Peyer's patch (tissue), 4 donors: ENCODE results near the gene ZBTB2. TPM values are rescaled to one million over a fixed set of nuclear protein-coding genes. Genes with fewer than 3 reads are reported as not detected.
"Not testable (repeated sequence)": the region's sequence is repeated elsewhere in the genome, so short reads cannot be mapped to it uniquely, and the experiment has no call there.

Experiments used
- DNase-seq, 3 donors: peaks; one replicate each; pipeline ENCODE4 v3.0.0-alpha.2; 2017 to 2019
- H3K27ac ChIP-seq, 4 donors: fragments of 200-600 bp; sonication (generic); one replicate each; pipeline ENCODE4 v1.5.1; 2016 to 2019
- H3K27me3 ChIP-seq, 2 donors: fragments of 200-600 bp; sonication (generic); one replicate each; pipeline ENCODE4 v1.5.1; 2019
- H3K36me3 ChIP-seq, 3 donors: fragments of 200-600 bp; sonication (generic); one replicate each; pipeline ENCODE4 v1.5.1; 2016 to 2019
- H3K4me1 ChIP-seq, 4 donors: fragments of 200-600 bp; sonication (generic); one replicate each; pipeline ENCODE4 v1.5.1; 2016 to 2019
- H3K4me3 ChIP-seq, 4 donors: fragments of 200-600 bp; sonication (generic); 1 replicate in 3 of 4; 2 replicates in 1 of 4; pipeline ENCODE4 v1.5.1; 2016 to 2019; ENCODE audit warnings: mild to moderate bottlenecking in 1 of 4
- H3K9me3 ChIP-seq, 4 donors: fragments of 200-600 bp; sonication (generic); one replicate each; pipeline ENCODE4 v1.5.1; 2016 to 2019; ENCODE audit warnings: mild to moderate bottlenecking in 1 of 4
- POLR2A ChIP-seq, 2 donors: fragments of 450-650 bp; IDR thresholded peaks; one replicate each; pipeline ENCODE4 v1.5.1; 2017; ENCODE audit warnings: antibody characterized with exemption in 2 of 2, mild to moderate bottlenecking in 2 of 2, moderate library complexity in 2 of 2
- total RNA-seq, 4 donors: library from RNA; depleted of rRNA; stranded (reverse); fragments of >200 nt; gene quantifications; one replicate each; pipeline ENCODE4 v1.1.0, GENCODE V29; 2016
- TF ChIP-seq, protein P1 (sequence below), 6 experiments: fragments of 450-650 bp in 4 of 6; fragments of 200-600 bp in 2 of 6; sonication (generic) in 1 of 6; IDR thresholded peaks; one replicate each; pipeline ENCODE4 v1.5.1; 2017 to 2019; ENCODE audit warnings: antibody characterized with exemption in 6 of 6, mild to moderate bottlenecking in 3 of 6, moderate library complexity in 1 of 6

ZBTB2 gene
- total RNA-seq, 4 donors from 2014 or later = 7.3 to 12.4 (median 9.9) TPM

DNA sequence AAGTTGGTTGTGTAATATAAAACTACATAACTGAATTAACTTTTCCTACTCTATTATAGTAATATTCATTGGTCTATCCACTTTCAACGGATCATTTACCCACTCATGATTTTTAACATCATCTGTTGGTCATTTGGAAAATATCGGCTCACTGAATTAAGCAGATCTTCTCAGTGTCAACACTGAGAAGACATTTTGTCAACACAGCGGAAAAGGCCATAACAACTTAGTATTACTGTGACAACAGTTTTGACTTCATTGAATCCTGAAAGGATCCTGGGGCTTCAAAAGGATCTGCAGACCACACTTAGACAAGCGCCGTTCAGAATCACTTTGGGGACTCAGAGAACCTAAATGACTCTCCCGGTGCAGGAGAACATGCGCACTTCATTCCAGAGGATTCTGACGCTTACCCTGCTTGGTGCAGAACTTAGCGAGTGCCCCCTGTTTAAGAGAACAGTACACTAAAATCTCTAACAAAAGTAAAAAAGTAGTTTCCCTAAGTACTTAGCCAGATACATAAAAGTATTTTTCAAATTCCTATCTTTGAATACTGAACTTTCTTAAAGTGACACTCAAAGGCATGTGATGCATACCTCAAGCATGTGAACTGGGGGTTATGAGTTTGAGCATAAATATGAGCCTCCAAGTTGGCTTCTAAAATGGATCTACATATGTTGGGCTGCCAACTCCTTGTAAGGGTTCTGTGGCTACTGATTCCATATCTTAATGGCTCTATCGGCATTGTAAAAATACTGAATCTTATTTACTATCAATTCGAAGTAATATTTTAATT is 4.0 kb downstream of the ZBTB2 start:
- Histone ChIP-seq H3K27ac (no peak overlapping the region), H3K9me3 (no peaks in the 10 kb centered on the region), H3K27me3 (no peaks in the 10 kb centered on the region), H3K4me3 (no peak overlapping the region), H3K4me1 (peaks cover 0 to 35% (median 9%) of the 10 kb centered on the region in 4 donors), H3K36me3 (no peaks in the 10 kb centered on the region)
- no peak for TF ChIP-seq POLR2A (IDR thresholded peaks at IDR 0.05)
- TF ChIP-seq, protein P1, sequence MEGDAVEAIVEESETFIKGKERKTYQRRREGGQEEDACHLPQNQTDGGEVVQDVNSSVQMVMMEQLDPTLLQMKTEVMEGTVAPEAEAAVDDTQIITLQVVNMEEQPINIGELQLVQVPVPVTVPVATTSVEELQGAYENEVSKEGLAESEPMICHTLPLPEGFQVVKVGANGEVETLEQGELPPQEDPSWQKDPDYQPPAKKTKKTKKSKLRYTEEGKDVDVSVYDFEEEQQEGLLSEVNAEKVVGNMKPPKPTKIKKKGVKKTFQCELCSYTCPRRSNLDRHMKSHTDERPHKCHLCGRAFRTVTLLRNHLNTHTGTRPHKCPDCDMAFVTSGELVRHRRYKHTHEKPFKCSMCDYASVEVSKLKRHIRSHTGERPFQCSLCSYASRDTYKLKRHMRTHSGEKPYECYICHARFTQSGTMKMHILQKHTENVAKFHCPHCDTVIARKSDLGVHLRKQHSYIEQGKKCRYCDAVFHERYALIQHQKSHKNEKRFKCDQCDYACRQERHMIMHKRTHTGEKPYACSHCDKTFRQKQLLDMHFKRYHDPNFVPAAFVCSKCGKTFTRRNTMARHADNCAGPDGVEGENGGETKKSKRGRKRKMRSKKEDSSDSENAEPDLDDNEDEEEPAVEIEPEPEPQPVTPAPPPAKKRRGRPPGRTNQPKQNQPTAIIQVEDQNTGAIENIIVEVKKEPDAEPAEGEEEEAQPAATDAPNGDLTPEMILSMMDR (IDR thresholded peaks at IDR 0.05) = no peak
- no peak for DNase-seq

DNA sequence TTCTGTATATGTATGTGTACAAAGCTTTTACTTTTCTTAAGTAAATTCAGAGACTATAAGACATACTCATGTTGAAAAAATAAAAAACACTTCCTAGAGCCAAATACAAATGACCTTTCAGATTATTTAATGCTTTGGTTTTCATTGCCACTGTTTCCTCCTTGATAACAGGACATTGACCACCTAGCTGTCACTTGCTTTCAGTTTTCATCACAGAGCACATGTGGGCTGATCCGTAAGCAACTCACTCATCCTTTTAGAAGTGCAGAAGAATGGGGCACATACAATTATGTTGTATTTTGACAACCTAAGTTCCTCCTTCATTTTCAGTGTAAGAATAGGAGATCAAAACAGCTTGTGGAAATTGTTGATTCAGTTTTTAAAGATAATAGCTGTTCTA is 6.2 kb downstream of the ZBTB2 start:
- Histone ChIP-seq H3K9me3 (no peaks in the 10 kb centered on the region), H3K4me3 (no peak overlapping the region), H3K27me3 (no peaks in the 10 kb centered on the region), H3K27ac (no peak overlapping the region), H3K36me3 (no peaks in the 10 kb centered on the region), H3K4me1 (peaks cover 0 to 35% (median 8%) of the 10 kb centered on the region in 4 donors)
- no peak for DNase-seq
- no peak for TF ChIP-seq POLR2A (IDR thresholded peaks at IDR 0.05)
- TF ChIP-seq, protein P1 (IDR thresholded peaks at IDR 0.05) = peak in 1 of 6 experiments; percentile 25

DNA sequence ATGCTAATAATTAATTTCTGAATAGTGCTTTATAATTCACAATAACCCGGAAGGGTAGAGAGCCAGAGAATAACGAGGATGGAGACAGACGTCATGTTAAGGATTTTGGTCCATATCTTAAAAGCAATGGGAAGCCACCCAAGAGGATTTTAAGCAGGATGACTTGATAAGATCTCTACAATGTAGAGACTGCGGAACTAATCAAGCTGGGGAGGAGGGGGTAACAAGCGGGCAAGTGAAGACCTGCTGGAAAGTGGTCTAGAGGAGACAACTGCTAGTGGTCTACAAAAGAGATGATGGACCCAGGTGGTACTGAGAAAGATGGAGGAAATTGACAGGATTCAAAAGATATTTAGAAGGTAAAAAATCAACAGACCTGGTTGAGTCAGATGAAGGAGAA is 7.2 kb downstream of the ZBTB2 start:
- Histone ChIP-seq H3K27ac (no peak overlapping the region), H3K36me3 (no peaks in the 10 kb centered on the region), H3K4me1 (peaks cover 0 to 35% (median 7%) of the 10 kb centered on the region in 4 donors), H3K4me3 (no peak overlapping the region), H3K27me3 (no peaks in the 10 kb centered on the region), H3K9me3 (no peaks in the 10 kb centered on the region)
- TF ChIP-seq, protein P1 (IDR thresholded peaks at IDR 0.05) = no peak
- no peak for TF ChIP-seq POLR2A (IDR thresholded peaks at IDR 0.05)
- no peak for DNase-seq

DNA sequence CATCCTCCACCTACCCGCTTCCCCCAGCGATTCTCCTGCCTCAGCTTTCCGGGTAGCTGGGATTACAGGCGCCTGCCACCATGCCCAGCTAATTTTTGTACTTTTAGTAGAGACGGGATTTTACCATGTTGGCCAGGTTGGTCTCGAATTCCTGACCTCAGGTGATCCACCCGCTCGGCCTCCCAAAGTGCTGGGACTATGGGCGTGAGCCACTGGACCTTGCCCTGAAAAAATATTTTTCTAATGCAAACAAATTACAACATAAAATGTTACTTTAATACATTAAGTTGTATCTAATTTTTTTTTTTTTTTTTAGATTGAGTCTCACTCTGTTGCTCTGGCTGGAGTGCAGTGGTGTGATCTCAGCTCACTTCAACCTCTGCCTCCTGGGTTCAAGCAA is 8.7 kb downstream of the ZBTB2 start:
- H3K36me3 ChIP-seq, H3K27me3 ChIP-seq, H3K4me3 ChIP-seq, H3K27ac ChIP-seq, DNase-seq, H3K9me3 ChIP-seq: not testable (repeated sequence)
- H3K4me1 ChIP-seq = peaks cover 0 to 21% (median 5%) of the 10 kb centered on the region in 4 donors

DNA sequence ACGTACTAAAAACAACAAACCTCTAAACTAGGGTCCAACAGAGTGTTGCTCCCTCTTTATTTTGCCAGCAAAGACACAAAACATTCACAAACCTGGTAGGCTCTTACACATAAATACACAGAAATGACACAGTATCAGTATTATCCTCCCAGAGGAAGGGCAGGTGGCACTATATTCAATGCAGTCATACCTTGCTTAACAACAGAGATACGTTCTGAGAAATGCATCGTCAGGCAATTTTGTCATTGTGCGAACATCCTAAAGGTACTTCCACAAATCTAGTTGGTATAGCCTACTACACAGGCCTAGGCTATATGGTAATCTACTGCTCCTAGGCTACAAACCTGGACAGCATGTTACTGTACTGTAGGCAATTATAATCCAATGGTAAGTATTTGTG is 9.6 kb downstream of the ZBTB2 start:
- Histone ChIP-seq H3K27ac (no peak overlapping the region), H3K36me3 (no peaks in the 10 kb centered on the region), H3K4me1 (peaks cover 0 to 21% (median 5%) of the 10 kb centered on the region in 4 donors)

DNA sequence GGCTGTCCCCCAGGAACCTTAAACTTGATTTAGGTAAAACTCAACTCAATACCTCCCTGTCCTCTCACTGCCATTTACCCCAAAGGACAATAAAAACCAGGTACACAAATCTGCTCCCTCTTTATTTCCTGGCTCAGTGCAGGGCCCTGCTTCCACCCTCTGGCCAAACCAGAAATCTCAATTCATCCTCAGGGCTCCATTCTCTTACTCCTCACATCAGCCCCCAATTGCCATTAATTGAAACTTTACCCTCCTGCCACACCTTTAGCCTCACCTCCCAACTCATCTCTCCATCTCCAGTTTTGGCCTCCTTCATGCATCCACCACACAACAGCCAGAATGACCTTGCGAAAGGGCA is 10.5 kb downstream of the ZBTB2 start:
- peak overlapping the region in 3 of 4 donors; percentile 60 to 66 (median 64) for H3K27ac ChIP-seq
- DNase-seq = no peak
- H3K9me3 ChIP-seq = no peaks in the 10 kb centered on the region
- H3K27me3 ChIP-seq = no peaks in the 10 kb centered on the region
- TF ChIP-seq, protein P1 (IDR thresholded peaks at IDR 0.05) = no peak
- TF ChIP-seq POLR2A (IDR thresholded peaks at IDR 0.05) = no peak
- no peaks in the 10 kb centered on the region for H3K36me3 ChIP-seq
- H3K4me3 ChIP-seq = peak overlapping the region in 1 of 4 donors; percentile 31
- H3K4me1 ChIP-seq = peaks cover 0 to 21% (median 5%) of the 10 kb centered on the region in 4 donors

More for the DNA sequence above, 9.6 kb downstream of the ZBTB2 start:
- H3K9me3 ChIP-seq = no peaks in the 10 kb centered on the region
- no peaks in the 10 kb centered on the region for H3K27me3 ChIP-seq
- no peak overlapping the region for H3K4me3 ChIP-seq
- DNase-seq = no peak
- TF ChIP-seq, protein P1 (IDR thresholded peaks at IDR 0.05) = no peak
- no peak for TF ChIP-seq POLR2A (IDR thresholded peaks at IDR 0.05)
